T-cell (primary cell): Measurements from ENCODE around the gene IL10. TPM values are rescaled to one million over a fixed set of nuclear protein-coding genes. Genes with fewer than 3 reads are reported as not detected.

ENCODE experiments used
- ATAC-seq, 4 experiments: fragments of 200-7000 bp in 3 of 4; fragments of 150-1000 bp in 1 of 4; cut with Tn5 transposase; replicated peaks in 1 of 4; 1 replicate in 3 of 4; 2 replicates in 1 of 4; pipeline ENCODE4 v1.10.0; 2021; ENCODE audit warnings: moderate library complexity in 3 of 4, mild to moderate bottlenecking in 2 of 4, moderate number of reproducible peaks in 1 of 4
- CTCF ChIA-PET, 2 donors: fragments of 300-600 bp; sonication (Branson Sonifier 250); formaldehyde crosslinking; loops; one replicate each; lab custom pipeline; 2022; ENCODE audit warnings: antibody characterized with exemption in 2 of 2; lab: Charles Lee
- POLR2A ChIA-PET, 2 donors: fragments of 300-600 bp; sonication (Branson Sonifier 250); formaldehyde crosslinking; loops; one replicate each; lab custom pipeline; 2022; ENCODE audit warnings: antibody characterized with exemption in 2 of 2; lab: Charles Lee
- DNase-seq, 35 experiments: peaks; one replicate each; pipeline versions ENCODE4 v3.0.0 to v3.0.0-alpha.2; 2013 to 2023
- H3K27ac ChIP-seq: one replicate; pipeline ENCODE4 v1.5.1; 2013; ENCODE audit warnings: low read length
- H3K27me3 ChIP-seq, 2 experiments: replicated peaks in 1 of 2; 1 replicate in 1 of 2; 2 replicates in 1 of 2; pipeline versions ENCODE4 v1.6.1 to v1.7.0; 2013; ENCODE audit warnings: low read length in 1 of 2, mixed read lengths in 1 of 2; ENCODE audit not compliant: control insufficient read depth in 2 of 2, insufficient read depth in 2 of 2; ENCODE audit errors: extremely low read depth in 1 of 2
- H3K36me3 ChIP-seq, 2 donors: 1 replicate in 1 of 2; 2 replicates in 1 of 2; pipeline versions ENCODE4 v1.6.1 to v1.7.0; 2013; ENCODE audit warnings: low read length in 1 of 2; ENCODE audit not compliant: control insufficient read depth in 2 of 2, insufficient read depth in 1 of 2; ENCODE audit errors: extremely low read depth in 1 of 2
- H3K4me1 ChIP-seq, 2 experiments: 1 replicate in 1 of 2; 2 replicates in 1 of 2; pipeline versions ENCODE4 v1.6.1 to v1.7.0; 2013; ENCODE audit warnings: low read length in 2 of 2, mixed read lengths in 1 of 2; ENCODE audit not compliant: insufficient read depth in 2 of 2, control insufficient read depth in 1 of 2; ENCODE audit errors: extremely low read depth in 1 of 2
- H3K4me3 ChIP-seq, 2 donors: 1 replicate in 1 of 2; 2 replicates in 1 of 2; pipeline versions ENCODE4 v1.5.1 to v1.7.0; 2013; ENCODE audit warnings: mild to moderate bottlenecking in 2 of 2, low read length in 1 of 2, moderate library complexity in 1 of 2; ENCODE audit not compliant: control insufficient read depth in 1 of 2; ENCODE audit errors: extremely low read depth in 1 of 2
- H3K9me3 ChIP-seq: 2 replicates; pipeline ENCODE4 v1.7.0; 2013
- H3K27ac Mint-ChIP-seq, 2 donors: one replicate each; pipeline ENCODE4 v1.8.0; 2020 to 2021; ENCODE audit warnings: mild to moderate bottlenecking in 2 of 2, mixed read lengths in 2 of 2
- H3K27me3 Mint-ChIP-seq, 2 donors: one replicate each; pipeline ENCODE4 v1.8.0; 2021 to 2022; ENCODE audit warnings: mixed read lengths in 2 of 2
- H3K36me3 Mint-ChIP-seq: one replicate; pipeline ENCODE4 v1.8.0; 2021; ENCODE audit warnings: mixed read lengths
- H3K4me1 Mint-ChIP-seq, 3 donors: one replicate each; pipeline ENCODE4 v1.8.0; 2020 to 2022; ENCODE audit warnings: mixed read lengths in 3 of 3, mild to moderate bottlenecking in 1 of 3
- H3K4me3 Mint-ChIP-seq, 3 donors: one replicate each; pipeline ENCODE4 v1.8.0; 2020 to 2022; ENCODE audit warnings: mild to moderate bottlenecking in 3 of 3, mixed read lengths in 3 of 3, moderate library complexity in 3 of 3
- H3K9me3 Mint-ChIP-seq, 3 donors: one replicate each; pipeline ENCODE4 v1.8.0; 2020 to 2022; ENCODE audit warnings: mixed read lengths in 3 of 3
- WGBS: methylation state at CpG from one replicate; pipeline ENCODE4 v1.1.5; 2013; ENCODE audit warnings: missing lambda C conversion rate; ENCODE audit not compliant: insufficient coverage; 5-methylcytosine and 5-hydroxymethylcytosine counted together
- total RNA-seq, 35 experiments: library from RNA in 6 of 35; stranded (reverse) in 6 of 35; fragments of 120-200 nt in 1 of 35; gene quantifications; one replicate each; pipeline versions ENCODE4 v1.2.1 to v1.2.4 and lab custom pipeline; 2013 to 2026

Gene IL10
- total RNA-seq, 5 donors from 2014 or later (not counting 1 experiment from before 2014, with no cell fraction given): 0.19 to 1.1 (median 0.26) TPM; not detected in 2

DNA sequence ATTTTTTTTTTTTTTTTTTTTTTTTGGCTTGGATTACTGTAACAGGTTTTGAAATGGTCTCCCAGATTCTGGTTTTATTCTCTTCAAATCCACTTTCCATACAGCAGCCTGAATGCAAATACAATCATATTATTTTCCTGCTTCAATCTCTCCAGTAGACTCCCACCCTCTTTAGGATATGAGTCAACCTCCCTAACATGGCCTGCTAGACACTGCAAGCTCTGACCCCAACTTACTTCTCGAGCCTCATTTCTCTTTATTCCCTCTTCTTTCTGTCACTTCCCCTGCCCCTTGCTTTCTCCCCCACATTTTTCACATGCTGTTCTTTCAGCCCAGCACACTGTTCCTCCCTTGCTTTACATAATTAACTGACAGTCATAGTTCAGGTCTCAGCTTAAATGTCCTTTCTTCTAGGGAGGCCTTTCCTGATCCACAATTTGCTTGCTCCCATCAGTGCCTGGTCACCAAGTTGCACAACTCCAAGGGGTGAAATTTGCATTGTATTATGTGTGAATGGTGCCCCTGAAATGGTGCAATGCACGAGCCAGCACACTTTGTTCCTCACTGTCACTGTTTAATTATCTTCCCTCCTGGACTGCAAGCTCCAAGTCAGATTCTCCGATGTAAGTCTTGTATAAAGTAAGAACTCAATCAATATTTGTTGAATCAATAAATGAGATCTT lies 23.8 kb downstream of the IL10 start:
- Mint-ChIP-seq H3K9me3 (no peaks in the 10 kb centered on the region), H3K4me1 (peaks cover 32 to 48% (median 39%) of the 10 kb centered on the region in 3 donors), H3K27me3 (no peaks in the 10 kb centered on the region), H3K36me3 (no peaks in the 10 kb centered on the region), H3K27ac (no peak overlapping the region), H3K4me3 (no peak overlapping the region)
- no peaks in the 10 kb centered on the region for H3K27me3 ChIP-seq
- H3K4me3 ChIP-seq: no peak overlapping the region
- ATAC-seq (no peak), DNase-seq (no peak)
- ChIA-PET POLR2A (interaction anchor here in 1 of 2 donors (0.7 kb wide), 1 partner anchor 14 kb away, joined by 4 read pairs; no protein-coding TSS in a partner anchor), CTCF (interaction anchor here (0.6 to 1.4 kb wide), 6 partner anchors 9 to 1395 kb away, joined by 3 to 5 read pairs (median 4); no protein-coding TSS in a partner anchor)
- no peaks in the 10 kb centered on the region for H3K36me3 ChIP-seq
- 93% methylated on average over 1 of the region's 3 CpGs for WGBS
- H3K4me1 ChIP-seq: peaks cover 1 to 14% of the 10 kb centered on the region in 2 experiments
- no peak overlapping the region for H3K27ac ChIP-seq
- no peaks in the 10 kb centered on the region for H3K9me3 ChIP-seq

DNA sequence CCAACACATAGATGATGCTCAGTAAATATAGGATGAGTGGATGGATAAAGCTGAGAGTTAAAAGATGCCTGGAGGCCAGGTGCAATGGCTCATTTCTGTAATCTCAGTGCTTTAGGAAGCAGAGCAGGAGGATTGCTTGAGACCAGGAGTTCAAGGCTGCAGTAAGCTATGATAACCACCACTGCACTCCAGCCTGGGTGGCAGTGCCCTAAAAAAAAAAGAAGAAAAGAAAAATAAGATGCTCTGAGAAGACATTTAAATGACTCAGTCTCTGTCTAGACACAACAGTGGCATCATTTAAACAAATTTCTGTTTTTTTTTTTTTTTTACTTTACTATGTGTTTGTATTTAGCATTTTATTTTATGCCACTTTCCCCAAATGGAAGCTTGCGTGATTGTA lies 27.0 kb downstream of the IL10 start:
- DNase-seq (no peak), ATAC-seq (peak in 3 of 4 experiments; percentile 24 to 40 (median 36))
- Histone ChIP-seq H3K36me3 (no peaks in the 10 kb centered on the region), H3K27ac (no peak overlapping the region), H3K4me3 (no peak overlapping the region), H3K27me3 (no peaks in the 10 kb centered on the region), H3K9me3 (no peaks in the 10 kb centered on the region), H3K4me1 (peaks cover 6 to 23% of the 10 kb centered on the region in 2 experiments)
- ChIA-PET CTCF (interaction anchor here (0.6 to 1.3 kb wide), 4 partner anchors 9 to 191 kb away, joined by 3 to 4 read pairs (median 3); no protein-coding TSS in a partner anchor), POLR2A (interaction anchor here (0.6 to 1.0 kb wide), 2 partner anchors 11 to 21 kb away, joined by 4 to 5 read pairs; no protein-coding TSS in a partner anchor)
- H3K9me3 Mint-ChIP-seq: no peaks in the 10 kb centered on the region
- peaks cover 20 to 59% (median 49%) of the 10 kb centered on the region in 3 donors for H3K4me1 Mint-ChIP-seq
- H3K27me3 Mint-ChIP-seq: no peaks in the 10 kb centered on the region
- H3K36me3 Mint-ChIP-seq: no peaks in the 10 kb centered on the region
- WGBS: no CpG with 5 or more reads among the region's 1 CpG
- H3K27ac Mint-ChIP-seq: peak overlapping the region in 1 of 2 donors; percentile 50
- no peak overlapping the region for H3K4me3 Mint-ChIP-seq

DNA sequence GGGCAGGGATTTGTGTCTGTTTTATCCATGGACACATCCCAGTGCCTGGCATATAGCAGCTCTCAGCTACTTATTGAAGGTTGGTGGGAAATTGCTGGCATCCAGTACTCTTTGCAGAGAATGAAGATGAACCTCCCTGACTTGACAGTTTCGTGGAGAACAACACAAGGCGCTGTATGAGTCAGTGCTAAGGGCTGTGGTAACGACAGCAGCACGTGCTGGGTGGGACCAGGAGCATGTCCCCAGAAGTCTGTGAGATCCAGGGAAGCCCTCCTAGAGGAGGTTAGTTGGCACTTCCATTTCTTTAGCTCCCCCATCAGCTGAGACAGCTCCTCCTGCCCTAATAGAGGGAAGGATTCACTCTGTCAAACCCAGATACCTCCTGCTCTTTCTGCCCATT lies 27.6 kb downstream of the IL10 start:
- Mint-ChIP-seq H3K9me3 (no peaks in the 10 kb centered on the region), H3K36me3 (no peaks in the 10 kb centered on the region), H3K27me3 (no peaks in the 10 kb centered on the region), H3K4me3 (no peak overlapping the region), H3K27ac (peak overlapping the region in 1 of 2 donors; percentile 50), H3K4me1 (peaks cover 25 to 63% (median 55%) of the 10 kb centered on the region in 3 donors)
- no peak overlapping the region for H3K4me3 ChIP-seq
- ATAC-seq (peak in 3 of 4 experiments; percentile 15 to 72 (median 54)), DNase-seq (no peak)
- CTCF ChIA-PET: interaction anchor here in 1 of 2 donors (1.3 kb wide), 1 partner anchor 167 kb away, joined by 3 read pairs; no protein-coding TSS in a partner anchor
- no peaks in the 10 kb centered on the region for H3K36me3 ChIP-seq
- H3K27me3 ChIP-seq: no peaks in the 10 kb centered on the region
- POLR2A ChIA-PET: no interaction called here
- 31% methylated on average over 4 of the region's 4 CpGs for whole genome bisulfite sequencing
- H3K9me3 ChIP-seq: no peaks in the 10 kb centered on the region
- H3K4me1 ChIP-seq: peaks cover 12 to 27% of the 10 kb centered on the region in 2 experiments
- H3K27ac ChIP-seq: no peak overlapping the region

DNA sequence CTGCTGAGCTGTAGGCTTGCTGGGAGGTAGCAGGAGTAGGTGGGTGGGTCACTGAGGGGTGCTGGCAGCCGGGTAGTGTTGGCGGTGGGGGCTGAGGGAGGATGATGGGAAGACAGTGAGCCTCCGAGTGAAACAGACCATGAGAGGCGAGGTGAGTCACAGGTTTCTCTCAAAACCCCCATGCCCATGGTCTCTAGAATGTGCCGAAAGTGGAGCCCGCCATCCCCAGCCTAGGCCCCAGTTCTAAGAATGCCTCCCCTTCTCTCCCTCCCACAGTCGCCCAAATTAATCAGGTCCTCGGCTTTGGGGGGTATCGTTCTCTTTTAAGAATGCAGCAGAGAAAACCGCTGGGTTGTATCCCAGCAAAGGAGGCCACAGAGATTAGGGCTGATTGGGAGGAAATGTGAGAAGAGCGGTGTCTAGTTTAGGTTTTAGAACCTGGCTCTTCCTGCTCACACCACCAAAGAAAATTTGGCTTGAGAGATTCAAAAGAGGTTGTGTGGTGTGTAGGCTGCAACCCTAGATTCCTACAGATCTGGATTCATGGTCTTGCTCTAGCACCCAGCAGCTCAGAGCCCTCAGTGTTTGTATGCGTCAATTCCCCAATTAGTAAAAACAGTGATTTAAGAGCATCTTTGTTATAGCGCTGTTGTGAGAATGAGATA lies 29.4 kb downstream of the IL10 start:
- DNase-seq: no peak

DNA sequence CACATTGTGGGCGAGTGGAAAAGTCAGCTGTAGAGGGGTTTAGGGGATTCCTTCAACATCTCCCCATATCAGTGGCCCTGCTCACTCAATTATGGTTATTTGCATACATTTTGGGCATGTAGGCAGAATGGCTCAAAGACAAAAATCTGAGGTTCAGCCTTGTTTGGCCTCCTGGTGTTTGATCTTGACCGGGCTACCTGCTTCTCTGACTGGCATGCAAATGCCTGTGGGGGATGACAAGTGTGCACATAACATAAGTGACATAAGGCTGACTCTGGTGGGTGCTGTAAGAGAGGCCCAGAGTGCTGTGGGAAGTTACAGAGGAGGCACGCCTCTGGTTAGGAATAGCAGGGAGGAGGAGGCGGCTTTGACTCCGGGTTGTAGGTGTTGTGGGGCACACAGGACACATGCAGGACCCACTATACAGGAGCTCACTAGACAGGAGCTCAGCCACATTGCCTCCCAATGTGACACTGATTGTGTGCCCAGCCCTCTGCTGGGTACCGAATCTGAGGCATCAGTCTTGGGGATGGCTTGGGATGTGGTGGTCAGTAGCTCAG lies 31.1 kb downstream of the IL10 start:
- H3K27ac Mint-ChIP-seq: no peak overlapping the region
- Histone ChIP-seq H3K9me3 (no peaks in the 10 kb centered on the region), H3K27ac (no peak overlapping the region), H3K4me1 (peaks cover 42 to 62% of the 10 kb centered on the region in 2 experiments), H3K4me3 (no peak overlapping the region), H3K27me3 (no peaks in the 10 kb centered on the region), H3K36me3 (no peaks in the 10 kb centered on the region)
- DNase-seq: no peak
- ChIA-PET CTCF (interaction anchor here in 1 of 2 donors (0.6 kb wide), 1 partner anchor 136 kb away, joined by 6 read pairs; no protein-coding TSS in a partner anchor), POLR2A (interaction anchor here in 1 of 2 donors (0.5 to 0.6 kb wide), 2 partner anchors 30 to 88 kb away, joined by 4 to 5 read pairs; no protein-coding TSS in a partner anchor)
- no peak for ATAC-seq
- peaks cover 53 to 82% (median 80%) of the 10 kb centered on the region in 3 donors for H3K4me1 Mint-ChIP-seq
- H3K36me3 Mint-ChIP-seq: no peaks in the 10 kb centered on the region
- 83% methylated on average over 4 of the region's 6 CpGs for WGBS
- H3K4me3 Mint-ChIP-seq: no peak overlapping the region
- no peaks in the 10 kb centered on the region for H3K9me3 Mint-ChIP-seq
- H3K27me3 Mint-ChIP-seq: no peaks in the 10 kb centered on the region

More for the DNA sequence above, 29.4 kb downstream of the IL10 start:
- ATAC-seq: no peak
- H3K27me3 Mint-ChIP-seq: no peaks in the 10 kb centered on the region
- no peaks in the 10 kb centered on the region for H3K9me3 Mint-ChIP-seq
- Histone ChIP-seq H3K4me3 (no peak overlapping the region), H3K9me3 (no peaks in the 10 kb centered on the region), H3K27ac (no peak overlapping the region), H3K36me3 (no peaks in the 10 kb centered on the region), H3K4me1 (peaks cover 30 to 46% of the 10 kb centered on the region in 2 experiments), H3K27me3 (no peaks in the 10 kb centered on the region)
- peaks cover 36 to 72% (median 68%) of the 10 kb centered on the region in 3 donors for H3K4me1 Mint-ChIP-seq
- peak overlapping the region in 1 of 2 donors; percentile 6 for H3K27ac Mint-ChIP-seq
- CTCF ChIA-PET: interaction anchor here (0.6 to 1.1 kb wide), 3 partner anchors 8 to 68 kb away, joined by 3 to 4 read pairs (median 4); no protein-coding TSS in a partner anchor
- no peaks in the 10 kb centered on the region for H3K36me3 Mint-ChIP-seq
- H3K4me3 Mint-ChIP-seq: no peak overlapping the region
- WGBS: no CpG with 5 or more reads among the region's 13 CpGs
- POLR2A ChIA-PET: no interaction called here
